ENCODE measurements around the gene OR51Q1. TPM values are rescaled to one million over a fixed set of nuclear protein-coding genes. Genes with fewer than 3 reads are reported as not detected.

Gene OR51Q1
- total and polyA plus RNA-seq, 4 donors, result not detected

GRCh38 chr11:5441414-5441813, 19.5 kb downstream of the OR51Q1 start, which contains the start of gene OR51I1:
TSS of gene OR51I1 (minus strand) at chr11:5441514. CDS start at chr11:5441514, 0 bp downstream.
- 25% methylated on average over 2 of the region's 2 CpGs for WGBS

More at GRCh38 chr11:5441414-5441813, 19.5 kb downstream of the OR51Q1 start, which contains the start of gene OR51I1:
- no peak for TF ChIP-seq RAD21 (IDR thresholded peaks at IDR 0.05)
- no peak for TF ChIP-seq EGR1 (IDR thresholded peaks at IDR 0.05; ENCODE audit: low read depth in 2 of 2)
- no peak for TF ChIP-seq TAF1 (conservative IDR thresholded peaks at IDR 0.05)
- TF ChIP-seq ZBTB33 (IDR thresholded peaks at IDR 0.05), result no peak
- no peak for TF ChIP-seq ATF3 (IDR thresholded peaks at IDR 0.05)
- TF ChIP-seq HNF4A (conservative IDR thresholded peaks at IDR 0.05), result no peak
- no peak for TF ChIP-seq MAX (IDR thresholded peaks at IDR 0.05)
- TF ChIP-seq SP1 (IDR thresholded peaks at IDR 0.05), result no peak
- TF ChIP-seq YY1 (IDR thresholded peaks at IDR 0.05), result no peak
- no peak for TF ChIP-seq REST (IDR thresholded peaks at IDR 0.05)
- no peak for TF ChIP-seq FOXA1 (IDR thresholded peaks at IDR 0.05)
- TF ChIP-seq CTCF (IDR thresholded peaks at IDR 0.05; ENCODE audit: low read depth, low read length, missing input control), result no peak
- no peak for TF ChIP-seq HNF4G (IDR thresholded peaks at IDR 0.05)
- TF ChIP-seq NR2F2 (IDR thresholded peaks at IDR 0.05), result no peak
- TF ChIP-seq RXRA (IDR thresholded peaks at IDR 0.05), result no peak
- TF ChIP-seq FOXA2 (IDR thresholded peaks at IDR 0.05), result no peak
- TF ChIP-seq GABPA (IDR thresholded peaks at IDR 0.05 in 1 of 2, conservative IDR thresholded peaks at IDR 0.05 in 1 of 2), result no peak
- TF ChIP-seq JUND (IDR thresholded peaks at IDR 0.05), result no peak
- no peak for DNase-seq (ENCODE audit: low spot score)
- H3K4me3 ChIP-seq (ENCODE audit: low read depth in 1 of 3, low read length in 3 of 3), result no peak within 1 kb of the TSS
- H3K4me1 ChIP-seq (ENCODE audit: control insufficient read depth in 4 of 4, insufficient read depth in 4 of 4, low read length in 3 of 4), result no peaks in the 10 kb centered on the region
- no peaks in the 10 kb centered on the region for H3K9me3 ChIP-seq (ENCODE audit: control insufficient read depth in 4 of 4, low read length in 3 of 4)
- no peak within 1 kb of the TSS for H3K9ac ChIP-seq (ENCODE audit: low read depth in 1 of 2, low read length in 2 of 2)
- no peaks in the 10 kb centered on the region for H3K36me3 ChIP-seq (ENCODE audit: control insufficient read depth in 4 of 4, insufficient read depth in 3 of 4, low read depth in 1 of 4, low read length in 3 of 4)
- no peak within 1 kb of the TSS for H3K27ac ChIP-seq (ENCODE audit: low read depth in 1 of 2, low read length in 2 of 2)
- H3K27me3 ChIP-seq (ENCODE audit: control insufficient read depth in 4 of 4, insufficient read depth in 4 of 4, low read length in 3 of 4), result no peaks in the 10 kb centered on the region
